ENCODE results near the gene PTK6.
"Not testable (repeated sequence)": the region's sequence is repeated elsewhere in the genome, so short reads cannot be mapped to it uniquely, and the experiment has no call there.

The PTK6 gene

DNA sequence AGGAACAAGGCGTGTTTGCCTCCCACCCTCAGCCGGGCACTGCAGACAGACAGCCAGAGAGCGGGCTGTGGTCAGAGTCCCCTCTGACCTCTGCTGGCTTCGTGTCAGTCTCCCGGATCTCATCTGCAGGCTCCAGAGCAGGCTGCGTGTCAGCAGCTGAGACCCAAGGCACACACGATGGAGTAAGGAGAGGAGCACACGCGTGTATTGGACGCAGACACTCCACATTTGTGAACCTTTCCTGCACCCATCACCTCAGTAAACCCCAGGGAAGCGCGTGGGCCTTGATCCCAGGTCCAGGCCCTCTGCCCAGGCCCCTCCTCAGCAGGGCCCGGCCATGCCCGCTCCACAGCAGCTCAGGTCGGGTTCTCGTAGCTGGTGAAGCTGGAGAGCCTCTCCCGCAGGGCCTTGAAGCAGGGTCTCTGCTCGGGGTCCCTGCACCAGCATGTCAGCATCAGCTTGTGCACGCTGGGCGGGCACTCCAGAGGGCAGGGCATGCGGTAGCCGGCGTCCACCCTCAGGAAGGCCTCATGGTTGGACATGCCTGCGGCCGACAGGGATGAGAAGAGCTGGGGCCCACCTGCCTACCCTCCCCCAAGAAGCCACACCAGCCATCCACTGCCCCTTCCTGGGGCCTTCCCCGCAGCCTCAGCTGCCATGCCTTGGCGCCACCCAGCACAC, 7.9 kb downstream of the PTK6 start:
- FAIRE-seq = no peak

DNA sequence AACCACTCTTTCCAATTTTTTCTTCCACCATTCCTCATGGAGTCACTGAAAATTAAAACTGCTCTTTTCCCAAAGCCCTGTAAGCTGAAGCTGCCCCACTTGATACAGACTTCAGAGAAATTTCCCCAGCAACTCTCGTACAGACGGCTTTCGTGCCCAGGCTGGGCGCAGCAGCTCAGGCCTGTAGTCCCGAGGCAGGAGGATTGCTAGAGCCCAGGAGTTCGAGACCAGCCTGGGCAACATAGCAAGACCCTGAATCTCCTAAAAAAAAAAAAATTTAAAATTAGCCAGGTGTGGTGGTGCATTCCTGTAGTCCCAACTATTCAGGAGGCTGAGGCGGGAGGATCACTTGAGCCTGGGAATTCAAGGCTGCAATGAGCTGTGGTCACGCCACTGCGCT, 10.0 kb downstream of the PTK6 start:
- FAIRE-seq = no peak

DNA sequence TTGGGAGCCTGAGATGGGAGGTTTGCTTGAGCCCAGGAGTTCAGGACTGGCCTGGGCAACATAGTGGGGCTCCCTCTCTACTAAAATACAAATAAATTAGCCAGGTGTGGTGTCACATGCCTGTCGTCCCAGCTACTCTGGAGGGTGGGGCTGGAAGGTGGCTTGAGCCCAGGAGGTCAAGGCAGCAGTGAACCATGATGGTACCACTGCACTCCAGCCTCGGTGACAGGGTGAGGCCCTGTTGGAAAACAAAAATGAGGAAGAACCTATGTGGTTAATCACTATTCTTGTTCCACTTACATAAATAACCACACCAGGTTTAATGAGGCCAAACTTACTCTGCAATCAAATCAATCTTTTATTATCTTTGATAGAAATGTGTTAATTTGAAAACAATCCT, 11.2 kb downstream of the PTK6 start:
- no peak for FAIRE-seq

DNA sequence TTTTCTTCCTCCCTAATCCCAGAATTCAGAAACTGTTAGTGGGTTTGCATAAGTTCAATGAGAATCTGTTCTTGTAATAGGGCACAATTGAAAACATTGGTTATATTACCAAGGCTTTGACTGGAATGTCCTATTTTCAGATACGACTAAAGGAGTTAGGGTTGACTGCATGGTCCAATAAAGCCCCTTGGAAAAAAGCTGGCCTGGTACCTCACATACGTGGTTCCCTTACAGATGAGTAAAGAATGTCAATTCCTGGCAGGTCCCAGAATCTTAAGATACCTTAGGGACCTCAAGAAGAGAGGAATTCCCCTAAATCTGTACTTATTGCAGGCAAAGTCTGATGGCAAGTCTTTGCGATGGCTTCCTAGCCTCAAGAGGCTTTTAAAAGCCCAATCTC, 12.0 kb downstream of the PTK6 start:
- FAIRE-seq = no peak

DNA sequence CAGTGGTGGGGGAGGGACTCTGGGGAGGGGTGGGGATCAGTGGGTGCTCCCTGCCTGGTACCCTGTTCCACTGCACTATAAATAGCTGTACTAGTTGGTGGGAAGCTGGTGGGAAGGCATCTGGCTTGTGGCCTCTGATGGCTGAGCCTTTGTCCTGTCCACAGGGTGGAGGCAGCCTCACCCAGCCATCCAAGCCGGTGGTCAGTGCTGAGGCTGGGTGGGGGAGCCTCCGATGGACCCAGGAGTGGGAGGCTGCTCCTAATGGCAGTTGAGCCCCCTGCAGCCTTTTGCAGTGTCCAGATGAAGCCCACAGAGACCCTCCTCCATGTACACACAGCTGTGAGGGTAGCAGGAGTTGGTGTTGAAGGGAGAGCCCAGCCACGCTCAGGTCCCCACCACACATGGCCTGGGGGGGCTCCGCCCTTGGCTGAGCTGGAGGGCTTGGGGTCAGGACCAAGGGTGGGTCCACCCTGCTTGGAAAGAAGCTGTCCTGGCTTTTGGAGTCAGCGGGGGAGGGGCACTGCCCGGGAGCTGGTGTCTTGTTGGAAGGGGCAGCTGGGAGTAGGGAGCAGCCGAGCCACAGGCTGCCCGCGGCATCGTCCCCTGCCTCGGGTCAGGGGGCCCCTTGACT, 14.1 kb downstream of the PTK6 start:
- no peak for FAIRE-seq

DNA sequence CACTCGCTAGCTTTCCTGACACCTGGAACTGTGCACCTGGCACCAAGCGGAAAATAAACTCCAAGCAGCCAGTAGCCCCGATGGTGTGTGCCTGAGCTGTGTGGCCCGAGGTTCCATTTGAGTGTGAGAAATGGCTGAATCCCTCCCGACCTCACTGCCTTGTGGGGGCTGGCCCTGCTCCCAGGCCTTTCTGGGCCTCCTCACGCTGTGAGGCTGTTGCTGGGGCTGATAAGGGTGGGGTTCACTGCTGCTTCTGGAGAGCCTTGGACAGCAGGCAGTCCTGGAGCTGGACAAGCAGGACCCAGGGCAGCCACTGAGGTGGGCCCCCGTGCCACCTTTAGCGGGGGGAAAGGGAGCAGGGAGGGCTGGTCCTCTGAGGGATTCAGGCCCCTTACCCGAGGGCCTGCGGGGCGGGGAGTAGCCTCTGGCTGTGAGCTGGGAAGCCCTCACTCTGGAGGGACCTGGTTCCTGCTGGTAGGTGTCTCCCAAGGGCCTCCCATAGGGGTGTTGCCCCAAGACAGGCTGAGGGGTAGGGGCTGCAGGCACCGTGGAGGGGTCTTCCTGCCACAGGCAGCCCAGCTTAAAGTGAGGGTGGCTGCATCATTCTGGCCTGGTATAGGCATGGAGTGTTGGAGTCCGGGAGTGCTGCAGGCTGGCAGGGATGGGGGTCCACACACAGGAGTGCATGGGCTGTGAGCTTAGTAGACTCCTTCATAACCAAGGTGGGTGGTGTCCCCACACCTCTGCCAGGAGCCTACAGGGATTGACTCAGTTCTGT, 14.9 kb downstream of the PTK6 start:
- no peak for FAIRE-seq

DNA sequence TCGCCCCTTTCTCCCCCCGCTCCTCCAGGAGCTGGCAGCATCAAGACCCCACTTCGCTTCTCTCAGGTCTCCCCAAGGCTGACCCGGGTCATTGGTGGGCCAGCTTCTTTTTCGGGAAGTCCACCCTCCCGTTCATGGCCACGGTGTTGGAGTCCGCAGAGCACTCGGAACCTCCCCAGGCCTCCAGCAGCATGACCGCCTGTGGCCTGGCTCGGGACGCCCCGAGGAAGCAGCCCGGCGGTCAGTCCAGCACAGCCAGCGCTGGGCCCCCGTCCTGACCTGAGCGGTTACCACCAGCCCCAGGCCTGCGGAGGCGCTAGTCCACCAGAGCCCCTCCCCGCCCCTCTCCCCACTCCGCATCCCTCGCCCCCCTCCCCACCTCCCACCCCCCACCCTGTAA, 15.6 kb downstream of the PTK6 start:
- FAIRE-seq = no peak

DNA sequence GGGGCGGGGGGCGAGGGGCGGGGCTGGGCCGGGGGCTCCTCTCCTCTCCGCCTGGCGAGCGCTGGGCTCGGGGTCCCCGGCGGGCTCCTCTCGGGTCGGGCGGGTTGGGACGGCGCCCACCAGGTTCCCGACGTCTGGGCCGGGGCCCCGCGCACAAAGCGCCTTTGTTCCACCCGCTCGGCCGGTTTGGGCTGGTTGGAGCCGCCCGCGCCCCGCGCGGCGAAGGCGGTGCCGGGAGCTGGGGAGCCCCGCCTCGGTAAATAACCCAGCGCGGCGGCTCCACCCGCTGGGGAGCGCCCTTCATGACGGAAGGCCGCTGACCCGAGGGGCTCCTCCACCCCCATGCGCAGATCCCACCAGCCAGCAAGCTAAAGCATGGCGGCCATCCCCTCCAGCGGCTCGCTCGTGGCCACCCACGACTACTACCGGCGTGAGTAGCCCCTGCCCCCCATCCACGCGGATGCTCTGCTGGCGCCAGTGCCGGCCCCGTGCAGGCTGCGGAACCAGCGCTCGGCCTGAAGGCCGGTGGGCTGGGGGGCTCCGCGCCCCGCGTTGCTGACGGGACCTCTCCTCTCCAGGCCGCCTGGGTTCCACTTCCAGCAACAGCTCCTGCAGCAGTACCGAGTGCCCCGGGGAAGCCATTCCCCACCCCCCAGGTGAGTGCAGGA, 16.1 kb downstream of the PTK6 start:
- no peak for FAIRE-seq

DNA sequence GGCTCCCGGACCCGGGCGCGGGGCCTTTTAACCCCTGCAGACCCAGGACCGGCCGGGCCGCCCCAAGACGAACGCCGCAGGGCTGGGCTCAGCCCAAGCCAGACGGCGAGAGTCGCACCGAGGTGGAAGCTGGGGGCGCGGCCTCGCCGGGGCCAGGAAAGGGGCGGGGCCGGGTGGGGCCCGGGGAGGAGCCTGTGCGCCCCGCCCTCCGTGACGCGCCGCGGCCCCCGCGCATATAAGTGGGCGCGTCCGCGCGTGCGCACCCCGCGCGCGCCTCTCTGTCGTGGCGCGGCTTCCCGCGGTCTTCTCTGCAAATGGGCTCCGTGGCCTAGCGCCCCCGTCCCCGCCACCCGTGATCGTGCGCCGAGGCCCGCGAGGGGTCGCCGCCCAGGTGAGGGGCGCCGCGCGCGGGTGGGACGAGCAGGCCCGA, 16.7 kb downstream of the PTK6 start, which contains the start of gene PPDPF:
Gene PPDPF, plus strand, starts transcription at position 262 of the 430 bp plus-strand sequence. CDS start 544 bp downstream, outside the sequence.
- FAIRE-seq = no peak

DNA sequence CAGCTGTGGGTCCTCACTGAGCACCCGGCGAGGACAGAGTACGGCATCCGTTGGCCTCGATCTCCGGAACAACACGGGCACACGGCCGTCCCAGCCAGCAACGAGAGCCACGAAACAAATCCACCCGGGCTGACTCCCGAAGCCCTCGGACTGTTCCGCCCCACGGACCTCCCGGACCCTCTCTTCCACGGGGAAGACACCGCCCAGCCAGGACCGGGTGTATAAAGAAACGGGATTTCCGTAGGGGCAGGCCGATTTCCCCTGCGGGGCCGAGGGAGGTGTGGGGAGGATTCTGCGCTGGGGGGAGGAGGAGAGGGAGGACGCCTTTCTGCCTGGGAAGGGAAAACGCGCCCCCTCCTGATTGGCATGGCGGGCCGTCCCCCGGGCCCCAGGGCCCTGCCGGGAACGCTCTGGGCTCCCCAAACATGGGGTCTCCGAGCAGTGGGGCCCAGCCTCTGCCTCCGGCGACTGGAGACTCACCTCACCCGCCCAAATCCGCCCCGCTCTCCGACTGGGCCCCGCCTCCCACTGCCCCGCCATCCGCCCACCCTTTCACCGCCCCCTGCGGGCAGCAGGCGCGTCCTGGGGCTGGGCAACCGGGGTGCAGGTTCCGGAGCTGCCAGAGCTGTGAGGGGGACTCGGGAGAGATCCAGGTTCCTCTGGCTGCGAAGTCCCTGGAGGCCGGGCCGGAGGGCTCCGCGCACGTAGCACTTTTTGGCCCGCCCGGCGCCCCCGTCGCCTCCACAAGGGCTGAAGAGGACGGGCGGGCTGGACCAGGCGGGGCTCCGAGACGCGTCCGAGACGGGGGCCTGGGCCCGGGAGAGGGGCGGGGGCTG, 17.3 kb downstream of the PTK6 start:
- FAIRE-seq = no peak

DNA sequence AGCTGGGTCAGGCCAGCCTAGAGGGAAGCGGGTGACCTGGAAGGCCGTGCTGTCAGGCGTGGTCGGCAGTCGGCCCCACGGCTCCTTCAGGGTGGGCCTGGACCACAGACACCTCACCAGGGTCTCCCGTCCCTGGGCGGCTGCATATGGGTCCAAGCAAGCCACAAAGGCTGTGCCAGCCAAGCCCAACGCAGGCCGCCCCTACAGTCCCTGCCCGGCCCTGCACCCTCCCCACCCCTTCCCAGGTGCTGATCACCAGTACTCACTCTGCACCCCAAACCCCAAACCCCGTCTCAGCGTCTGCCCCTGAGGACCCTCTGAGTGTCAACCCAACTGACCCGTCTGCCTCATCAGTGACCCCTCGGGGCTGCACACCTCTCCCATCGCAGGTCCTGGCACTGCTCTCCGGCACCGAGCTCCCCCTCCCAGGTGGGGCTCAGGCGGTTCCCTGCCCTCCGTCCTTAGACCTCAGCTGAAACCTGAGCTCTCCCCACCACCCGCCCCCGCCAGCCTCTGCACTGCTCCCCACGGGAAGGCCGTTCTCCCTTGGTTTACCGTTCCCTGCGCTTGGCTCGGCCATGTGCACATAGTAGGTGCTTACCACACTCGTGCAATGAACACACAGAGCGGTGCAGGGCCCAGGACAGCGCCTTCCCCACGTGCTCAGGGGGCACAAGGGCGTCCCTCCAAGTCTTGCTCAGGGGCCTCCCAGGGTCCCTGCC, 18.1 kb downstream of the PTK6 start:
- no peak for FAIRE-seq

DNA sequence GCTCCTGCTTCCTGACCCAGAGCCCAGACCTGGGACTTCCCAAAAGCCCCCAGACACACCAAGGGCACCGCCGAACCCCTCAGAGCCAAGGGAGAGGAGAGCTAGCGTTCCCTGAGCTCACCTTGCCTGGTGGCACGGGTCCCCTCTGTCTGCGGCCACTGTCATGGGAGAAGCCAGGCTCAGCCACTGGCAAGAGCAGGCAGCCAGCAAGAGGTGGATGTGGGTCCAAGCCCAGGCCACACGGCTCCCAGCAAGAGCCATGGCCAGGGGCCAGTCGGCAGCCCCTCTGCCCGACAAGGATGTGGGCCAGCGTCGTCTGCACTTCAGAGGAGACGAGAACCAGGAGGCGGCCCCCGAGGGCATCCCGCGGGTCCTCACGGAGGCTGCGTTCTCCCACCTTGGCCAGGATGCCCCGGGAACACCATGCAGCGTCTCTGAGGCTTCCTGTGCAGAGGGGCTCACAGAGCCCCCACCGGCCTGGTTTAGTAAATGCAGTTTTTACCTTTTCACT, 18.8 kb downstream of the PTK6 start:
- FAIRE-seq = no peak

DNA sequence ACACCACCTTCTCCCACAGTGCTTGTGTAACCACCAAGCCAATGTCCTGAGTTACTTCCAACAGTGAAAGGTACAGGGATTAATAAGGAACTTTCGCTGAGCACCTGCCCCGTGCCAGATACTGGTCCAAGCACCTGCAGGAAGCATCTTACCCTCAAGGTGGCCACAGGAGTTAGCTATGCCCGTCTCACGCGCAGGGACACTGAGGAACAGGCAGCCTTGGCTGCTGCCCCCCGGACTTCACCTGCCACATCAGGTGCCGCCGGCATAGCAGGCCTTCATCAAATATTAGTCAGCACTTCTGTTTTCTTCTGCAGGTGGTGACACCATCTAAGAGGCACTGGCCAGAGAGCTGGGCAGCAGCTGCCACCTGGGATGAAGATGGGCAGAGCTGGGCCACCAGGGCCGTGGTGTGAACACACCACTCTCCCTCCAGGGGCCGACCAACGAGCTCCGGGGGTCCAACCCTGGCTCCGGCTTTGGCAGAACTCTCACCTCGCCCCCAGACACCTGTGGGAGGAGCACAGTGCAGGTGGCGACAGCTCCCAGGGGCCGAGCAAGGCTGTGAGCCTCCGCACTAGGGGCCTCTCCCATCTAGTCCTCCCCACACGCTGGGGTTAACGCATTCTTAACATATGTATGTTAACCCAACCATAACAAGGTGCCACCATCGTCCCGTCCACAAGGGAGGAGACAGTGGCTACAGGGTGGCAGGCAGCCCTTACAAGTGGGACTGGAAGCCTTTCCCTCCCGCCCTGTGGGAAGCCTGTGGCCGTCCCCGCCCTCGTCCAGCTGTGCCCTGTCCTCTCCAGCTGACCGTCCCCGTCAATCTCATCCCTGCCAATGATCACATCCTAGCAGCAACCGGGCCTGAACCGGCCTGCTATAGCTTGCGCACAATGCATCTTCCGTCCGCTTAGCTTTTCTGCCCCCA, 19.5 kb downstream of the PTK6 start:
- no peak for FAIRE-seq

DNA sequence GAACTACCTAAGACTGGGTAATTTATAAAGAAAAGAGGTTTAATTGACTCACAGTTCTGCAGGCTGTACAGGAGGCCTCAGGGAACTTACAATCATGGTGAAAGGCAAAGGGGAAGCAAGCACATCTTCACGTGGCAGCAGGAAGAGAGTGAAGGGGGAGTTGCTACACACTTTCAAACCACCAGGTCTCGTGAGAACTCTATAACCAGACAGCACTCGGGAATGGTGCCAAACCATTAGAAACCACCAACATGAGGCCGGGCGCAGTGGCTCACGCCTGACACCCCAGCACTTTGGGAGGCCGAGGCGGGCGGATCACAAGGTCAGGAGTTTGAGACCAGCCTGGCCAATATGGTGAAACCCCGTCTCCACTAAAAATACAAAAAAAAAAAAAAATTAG, 22.7 kb downstream of the PTK6 start:
- not testable (repeated sequence) for FAIRE-seq

DNA sequence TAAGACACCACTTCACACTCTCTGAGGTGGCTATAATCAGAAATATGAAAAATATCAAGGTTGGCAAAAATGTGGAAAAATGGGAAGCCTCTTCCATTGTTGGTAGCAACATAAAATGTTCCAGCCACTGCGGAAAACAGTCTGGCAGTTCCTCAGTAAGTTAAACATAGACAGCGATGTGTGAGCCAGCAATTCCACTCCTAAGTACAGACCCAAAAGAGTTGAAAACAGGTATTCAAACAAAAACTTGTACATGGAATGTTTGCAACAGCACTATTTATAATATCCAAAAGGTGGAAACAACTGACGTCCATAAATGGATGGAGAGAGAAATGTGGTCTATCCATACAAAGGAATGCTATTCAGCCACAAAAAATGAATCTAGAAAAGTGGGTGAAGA, 24.0 kb downstream of the PTK6 start:
- FAIRE-seq = no peak

DNA sequence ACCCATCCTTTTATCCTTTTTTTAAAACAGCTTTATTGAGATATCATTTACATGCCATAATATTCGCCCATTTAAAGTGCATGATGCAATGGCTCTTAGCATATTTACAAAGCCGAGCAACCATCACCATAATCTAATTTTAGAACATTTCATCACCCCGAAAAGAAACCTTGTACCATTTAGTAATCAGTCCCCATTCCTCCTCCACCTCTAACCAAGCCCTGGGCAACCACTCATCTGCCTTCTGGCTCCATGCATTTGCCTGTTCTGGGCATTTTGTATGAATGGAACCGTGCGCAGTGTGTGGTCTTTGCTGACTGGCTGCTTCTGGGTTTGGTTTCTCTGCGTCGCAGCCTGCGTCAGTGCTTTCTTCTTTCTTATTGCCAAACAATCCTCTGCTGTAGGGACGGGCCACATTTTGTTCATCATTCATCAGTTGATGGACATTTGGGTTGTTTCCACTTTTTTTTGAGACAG, 28.1 kb downstream of the PTK6 start:
- no peak for FAIRE-seq

DNA sequence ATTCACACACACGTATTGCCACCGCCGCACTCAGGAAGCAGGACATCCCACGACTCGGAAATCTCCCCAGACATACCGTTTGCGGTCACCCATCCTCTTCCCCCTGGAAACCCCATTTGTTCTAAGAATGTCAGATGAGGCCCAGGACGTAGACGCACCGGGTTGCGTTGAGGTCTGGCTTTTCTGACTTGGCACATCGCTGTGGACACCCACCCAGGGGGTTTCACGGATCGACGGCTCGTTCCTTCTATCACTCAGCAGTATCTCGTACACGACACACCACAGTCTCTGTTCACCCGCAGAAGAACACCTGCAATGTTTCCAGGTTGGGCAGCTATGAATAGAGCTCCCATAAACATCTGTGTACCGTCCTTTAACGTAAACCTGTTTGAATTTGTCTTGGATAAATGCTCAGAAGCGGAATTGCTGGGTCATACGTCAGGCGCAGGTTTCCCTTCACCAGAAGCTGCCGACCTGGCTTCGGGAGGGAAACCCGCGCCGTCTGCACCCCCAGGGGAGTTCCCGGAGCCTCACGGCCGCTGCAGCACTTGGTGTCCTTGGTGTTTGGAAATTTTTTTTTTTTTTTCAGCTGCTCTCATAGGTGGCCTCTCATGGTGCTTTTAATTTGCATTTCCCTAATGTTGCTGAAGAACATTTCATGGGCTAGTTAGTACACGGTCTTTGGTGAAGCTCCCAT, 29.0 kb downstream of the PTK6 start:
- FAIRE-seq = no peak

DNA sequence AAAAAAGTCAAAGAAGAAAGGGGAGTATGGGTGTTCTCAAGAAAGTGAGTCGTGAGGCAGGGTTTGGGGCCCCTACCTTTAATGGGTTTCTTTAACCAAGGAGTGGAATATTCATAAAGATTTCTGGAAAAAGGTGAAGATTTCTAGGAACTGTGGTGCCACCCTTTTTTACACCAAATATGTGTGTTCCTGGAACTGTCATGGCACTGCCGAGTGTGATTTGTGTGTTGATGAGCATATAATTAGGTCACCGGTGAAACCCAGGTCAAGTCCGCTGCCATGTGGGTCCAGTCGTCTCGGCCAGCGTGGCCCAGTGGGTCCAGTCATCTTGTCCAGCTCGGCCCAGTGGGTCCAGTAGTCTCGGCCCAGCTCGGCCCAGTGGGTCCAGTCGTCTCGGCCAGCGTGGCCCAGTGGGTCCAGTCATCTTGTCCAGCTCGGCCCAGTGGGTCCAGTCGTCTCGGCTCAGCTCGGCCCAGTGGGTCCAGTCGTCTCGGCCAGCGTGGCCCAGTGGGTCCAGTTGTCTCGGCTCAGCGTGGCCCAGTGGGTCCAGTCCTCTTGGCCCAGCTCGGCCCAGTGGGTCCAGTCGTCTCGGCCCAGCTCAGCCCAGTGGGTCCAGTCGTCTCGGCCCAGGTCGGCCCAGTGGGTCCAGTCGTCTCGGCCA, 30.0 kb downstream of the PTK6 start:
- FAIRE-seq = no peak

DNA sequence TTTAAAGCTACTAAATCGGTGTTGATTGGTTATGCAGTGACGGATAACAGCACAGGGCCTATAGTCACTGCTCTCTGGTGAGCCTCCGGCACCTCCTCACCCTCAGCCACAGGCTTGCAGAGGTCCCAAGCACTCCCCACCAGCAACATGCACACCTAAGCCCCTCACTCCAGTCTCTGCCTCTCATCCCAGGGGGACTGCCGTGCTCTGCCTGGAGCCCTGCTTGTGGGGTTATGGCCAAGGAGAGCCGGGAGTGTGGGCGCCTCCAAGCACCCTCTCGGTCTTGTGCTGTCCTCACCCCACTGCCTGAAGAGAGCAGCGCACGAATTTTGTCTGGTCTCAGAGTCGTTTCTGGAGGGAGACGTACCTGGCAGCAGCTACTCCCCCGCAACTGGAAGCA, 31.5 kb downstream of the PTK6 start:
- FAIRE-seq = no peak
